Right lobe of liver (tissue), 4 donors: ENCODE results near the gene ITGA8.

ENCODE experiments used
- CTCF ChIP-seq, 4 donors: fragments of 200-600 bp in 3 of 4; fragments of 450-650 bp in 1 of 4; IDR thresholded peaks; one replicate each; pipeline versions ENCODE4 v1.5.1 to v1.8.0; 2016 to 2022; ENCODE audit warnings: antibody characterized with exemption in 4 of 4, mild to moderate bottlenecking in 2 of 4
- POLR2A ChIP-seq: fragments of 450-650 bp; IDR thresholded peaks from one replicate; pipeline ENCODE4 v1.6.1; 2017; ENCODE audit warnings: antibody characterized with exemption, mild to moderate bottlenecking
- donor health status: DM: no; HTN: no; CAD: no.
- donor health status: DM: no; HTN: no; CAD: no.
- donor health status: DM: no; HTN: yes; CAD: no.

- TF ChIP-seq CTCF (IDR thresholded peaks at IDR 0.05) (no peak), POLR2A (no peak)
Observed at GRCh38 chr10:15545884-15546283, 173.8 kb downstream of the ITGA8 start.
